D341Med (cell line): ENCODE measurements around the gene HHAT.
"Not testable (repeated sequence)": the region's sequence is repeated elsewhere in the genome, so short reads cannot be mapped to it uniquely, and the experiment has no call there.

ENCODE experiments used
- DNase-seq: peaks from one replicate; pipeline ENCODE4 v3.0.0; 2012; ENCODE audit warnings: low spot score

HHAT gene

GRCh38 chr1:210397681-210398080 is 69.0 kb downstream of the HHAT start:
- DNase-seq, result no peak

GRCh38 chr1:210398466-210398865 is 69.8 kb downstream of the HHAT start:
- DNase-seq, result no peak

GRCh38 chr1:210400043-210400840 is 71.5 kb downstream of the HHAT start:
- peak; percentile 84 for DNase-seq

- DNase-seq, result no peak
These were observed 73.9 kb downstream of the HHAT start for GRCh38 chr1:210402560-210402959.

- DNase-seq, result no peak
These were observed 76.6 kb downstream of the HHAT start for GRCh38 chr1:210405316-210405715.

- DNase-seq, result not testable (repeated sequence)
These were observed 77.6 kb downstream of the HHAT start for GRCh38 chr1:210406341-210406740.

GRCh38 chr1:210407207-210407886 is 78.6 kb downstream of the HHAT start:
- peak; percentile 84 for DNase-seq

- DNase-seq, result no peak
These were observed 79.2 kb downstream of the HHAT start for GRCh38 chr1:210407887-210408252.

- DNase-seq, result no peak
These were observed 83.5 kb downstream of the HHAT start for GRCh38 chr1:210412240-210412639.

GRCh38 chr1:210413951-210414350 is 85.2 kb downstream of the HHAT start:
- no peak for DNase-seq

- no peak for DNase-seq
These were observed 87.2 kb downstream of the HHAT start for GRCh38 chr1:210415846-210416448.

- no peak for DNase-seq
These were observed 88.0 kb downstream of the HHAT start for GRCh38 chr1:210416681-210417080.

- no peak for DNase-seq
These were observed 89.2 kb downstream of the HHAT start for GRCh38 chr1:210417881-210418280.

GRCh38 chr1:210418863-210419650 is 90.4 kb downstream of the HHAT start:
- no peak for DNase-seq

GRCh38 chr1:210426696-210427095 is 98.0 kb downstream of the HHAT start:
- not testable (repeated sequence) for DNase-seq

GRCh38 chr1:210428696-210429095 is 100.0 kb downstream of the HHAT start:
- DNase-seq, result no peak

GRCh38 chr1:210434223-210434622 is 105.5 kb downstream of the HHAT start:
- no peak for DNase-seq

- no peak for DNase-seq
These were observed 108.4 kb downstream of the HHAT start for GRCh38 chr1:210437111-210437510.

GRCh38 chr1:210437781-210438180 is 109.1 kb downstream of the HHAT start:
- no peak for DNase-seq

GRCh38 chr1:210438928-210439841 is 110.5 kb downstream of the HHAT start:
- DNase-seq, result no peak

GRCh38 chr1:210440081-210440480 is 111.4 kb downstream of the HHAT start:
- no peak for DNase-seq
